Right hindlimb (tissue), 1 donor: ENCODE results near the gene GOLT1B.

Experiments
- DNase-seq: peaks from one replicate; pipeline ENCODE4 v3.0.0-alpha.2; 2018

Gene GOLT1B

GRCh38 chr12:21526053-21526452, 24.5 kb downstream of the GOLT1B start, which contains the start of gene SPX:
TSS of gene SPX (plus strand) at chr12:21526296. CDS start at chr12:21526473, 177 bp downstream.
- no peak for DNase-seq

- no peak for DNase-seq
These were observed 25.2 kb downstream of the GOLT1B start for GRCh38 chr12:21526721-21527345.

- DNase-seq, result peak; percentile 66
These were observed 26.0 kb downstream of the GOLT1B start for GRCh38 chr12:21527451-21528180.

GRCh38 chr12:21528953-21529352, 27.4 kb downstream of the GOLT1B start:
- no peak for DNase-seq

GRCh38 chr12:21529456-21529855, 27.9 kb downstream of the GOLT1B start:
- DNase-seq, result no peak

GRCh38 chr12:21538061-21538653, 36.6 kb downstream of the GOLT1B start:
- DNase-seq, result no peak

- DNase-seq, result no peak
These were observed 38.2 kb downstream of the GOLT1B start for GRCh38 chr12:21539797-21540196.

GRCh38 chr12:21541773-21542172, 40.2 kb downstream of the GOLT1B start:
- DNase-seq, result no peak

- no peak for DNase-seq
These were observed 40.8 kb downstream of the GOLT1B start for GRCh38 chr12:21542403-21542802.

- DNase-seq, result no peak
These were observed 41.6 kb downstream of the GOLT1B start for GRCh38 chr12:21543151-21543550.

- DNase-seq, result no peak
These were observed 44.0 kb downstream of the GOLT1B start for GRCh38 chr12:21545557-21545956.

GRCh38 chr12:21546716-21547115, 45.1 kb downstream of the GOLT1B start:
- DNase-seq, result no peak

- no peak for DNase-seq
These were observed 45.8 kb downstream of the GOLT1B start for GRCh38 chr12:21547437-21547836.

- peak; percentile 63 for DNase-seq
These were observed 50.4 kb downstream of the GOLT1B start for GRCh38 chr12:21551841-21552465.

GRCh38 chr12:21552635-21553328, 51.2 kb downstream of the GOLT1B start:
- no peak for DNase-seq

GRCh38 chr12:21553329-21553675, 51.7 kb downstream of the GOLT1B start:
- DNase-seq, result peak; percentile 47

GRCh38 chr12:21558100-21558679, 56.6 kb downstream of the GOLT1B start:
- no peak for DNase-seq

GRCh38 chr12:21559855-21560569, 58.4 kb downstream of the GOLT1B start:
- no peak for DNase-seq

GRCh38 chr12:21561158-21561557, 59.6 kb downstream of the GOLT1B start:
- no peak for DNase-seq

- no peak for DNase-seq
These were observed 61.3 kb downstream of the GOLT1B start for GRCh38 chr12:21562859-21563258.

GRCh38 chr12:21566223-21566906, 64.8 kb downstream of the GOLT1B start:
- DNase-seq, result no peak
